H1 (cell line): ENCODE measurements around the gene CAMK1G.

Experiments used
- ATF3 ChIP-seq: IDR thresholded peaks from 2 replicates; pipeline ENCODE4 v1.6.1; 2011; ENCODE audit warnings: low read depth, mild to moderate bottlenecking, low read length; ENCODE audit not compliant: insufficient read depth
- BRCA1 ChIP-seq: IDR thresholded peaks from 2 replicates; pipeline ENCODE4 v1.6.1; 2012; ENCODE audit warnings: low read depth, low read length, improper control_type of control experiment
- CHD1 ChIP-seq: IDR thresholded peaks from 2 replicates; pipeline ENCODE4 v1.6.1; 2012; ENCODE audit warnings: low read depth, low read length, improper control_type of control experiment
- CREB1 ChIP-seq: IDR thresholded peaks from 2 replicates; pipeline ENCODE4 v1.6.1; 2012; ENCODE audit warnings: inconsistent platforms
- EZH2 ChIP-seq: fragments of 200-600 bp; sonication (generic); IDR thresholded peaks from 2 replicates; pipeline ENCODE4 v1.7.1; 2012; ENCODE audit warnings: low read depth, mild to moderate bottlenecking, moderate library complexity, low read length, inconsistent platforms; ENCODE audit not compliant: severe bottlenecking
- GABPA ChIP-seq: IDR thresholded peaks from 2 replicates; pipeline ENCODE4 v1.6.1; 2011; ENCODE audit warnings: mild to moderate bottlenecking, low read length, moderate library complexity, borderline replicate concordance; ENCODE audit not compliant: insufficient read depth
- JUND ChIP-seq: IDR thresholded peaks from 2 replicates; pipeline ENCODE4 v1.6.1; 2011; ENCODE audit warnings: mild to moderate bottlenecking, improper control_type of control experiment, low read length
- PHF8 ChIP-seq: fragments of 200-600 bp; sonication (generic); conservative IDR thresholded peaks from 2 replicates; pipeline ENCODE4 v1.7.1; 2012; ENCODE audit warnings: low read depth, mild to moderate bottlenecking, inconsistent platforms, low read length, moderate library complexity
- POLR2A ChIP-seq, 2 experiments: IDR thresholded peaks; 1 replicate in 1 of 2; 2 replicates in 1 of 2; pipeline ENCODE4 v1.6.1; 2011; ENCODE audit warnings: low read depth in 2 of 2, low read length in 2 of 2, mild to moderate bottlenecking in 2 of 2; ENCODE audit errors: control extremely low read depth in 1 of 2
- POLR2AphosphoS5 ChIP-seq: IDR thresholded peaks from 2 replicates; pipeline ENCODE4 v1.6.1; 2011; ENCODE audit warnings: low read depth, low read length
- SP2 ChIP-seq: IDR thresholded peaks from 2 replicates; pipeline ENCODE4 v1.6.1; 2012; ENCODE audit warnings: mild to moderate bottlenecking, low read length, inconsistent platforms
- TAF1 ChIP-seq: IDR thresholded peaks from 2 replicates; pipeline ENCODE4 v1.6.1; 2011; ENCODE audit warnings: mild to moderate bottlenecking, low read depth, low read length
- TF ChIP-seq, protein P1 (sequence below), 3 experiments: IDR thresholded peaks; 1 replicate in 2 of 3; 2 replicates in 1 of 3; pipeline versions ENCODE4 v1.5.1 to v1.6.1; 2011; ENCODE audit warnings: low read length in 3 of 3, mild to moderate bottlenecking in 3 of 3, inconsistent platforms in 2 of 3, low read depth in 1 of 3, moderate library complexity in 1 of 3; ENCODE audit not compliant: insufficient read depth in 1 of 3; ENCODE audit errors: control extremely low read depth in 1 of 3

DNA sequence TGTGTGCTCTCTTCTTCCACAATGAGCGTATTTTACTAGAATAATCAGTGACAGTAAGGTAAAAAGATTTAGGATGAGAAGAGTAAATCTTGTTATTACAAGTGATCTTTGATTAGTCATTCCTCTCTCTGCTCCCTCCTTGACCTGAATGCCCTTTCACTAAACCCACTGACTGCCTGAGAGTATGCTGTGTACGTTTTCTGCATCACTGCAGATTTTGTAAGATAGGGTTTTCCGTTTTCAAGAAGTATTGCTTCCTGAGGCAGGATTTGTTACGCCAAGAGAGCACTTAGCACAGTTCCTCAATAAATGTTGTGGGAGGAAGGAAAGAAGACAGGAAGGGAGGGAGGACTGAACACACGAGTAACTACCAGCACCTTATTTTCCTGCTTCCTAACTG is 76.4 kb downstream of the CAMK1G start:
- TF ChIP-seq POLR2AphosphoS5, result no peak
- no peak for TF ChIP-seq ATF3
- TF ChIP-seq EZH2, result no peak
- TF ChIP-seq SP2, result no peak
- TF ChIP-seq, protein P1, sequence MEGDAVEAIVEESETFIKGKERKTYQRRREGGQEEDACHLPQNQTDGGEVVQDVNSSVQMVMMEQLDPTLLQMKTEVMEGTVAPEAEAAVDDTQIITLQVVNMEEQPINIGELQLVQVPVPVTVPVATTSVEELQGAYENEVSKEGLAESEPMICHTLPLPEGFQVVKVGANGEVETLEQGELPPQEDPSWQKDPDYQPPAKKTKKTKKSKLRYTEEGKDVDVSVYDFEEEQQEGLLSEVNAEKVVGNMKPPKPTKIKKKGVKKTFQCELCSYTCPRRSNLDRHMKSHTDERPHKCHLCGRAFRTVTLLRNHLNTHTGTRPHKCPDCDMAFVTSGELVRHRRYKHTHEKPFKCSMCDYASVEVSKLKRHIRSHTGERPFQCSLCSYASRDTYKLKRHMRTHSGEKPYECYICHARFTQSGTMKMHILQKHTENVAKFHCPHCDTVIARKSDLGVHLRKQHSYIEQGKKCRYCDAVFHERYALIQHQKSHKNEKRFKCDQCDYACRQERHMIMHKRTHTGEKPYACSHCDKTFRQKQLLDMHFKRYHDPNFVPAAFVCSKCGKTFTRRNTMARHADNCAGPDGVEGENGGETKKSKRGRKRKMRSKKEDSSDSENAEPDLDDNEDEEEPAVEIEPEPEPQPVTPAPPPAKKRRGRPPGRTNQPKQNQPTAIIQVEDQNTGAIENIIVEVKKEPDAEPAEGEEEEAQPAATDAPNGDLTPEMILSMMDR (IDR thresholded peaks at IDR 0.05; ENCODE audit: control extremely low read depth in 1 of 3, insufficient read depth in 1 of 3, low read depth in 1 of 3, low read length in 3 of 3), result no peak
- no peak for TF ChIP-seq CHD1
- TF ChIP-seq BRCA1, result no peak
- no peak for TF ChIP-seq CREB1
- no peak for TF ChIP-seq JUND
- no peak for TF ChIP-seq POLR2A (IDR thresholded peaks at IDR 0.05; ENCODE audit: control extremely low read depth in 1 of 2, low read depth in 2 of 2, low read length in 2 of 2)
- no peak for TF ChIP-seq GABPA
- no peak for TF ChIP-seq TAF1
- no peak for TF ChIP-seq PHF8
